Keratinocyte (primary cell): ENCODE results near the gene SERPINB12. TPM values are rescaled to one million over a fixed set of nuclear protein-coding genes. Genes with fewer than 3 reads are reported as not detected.

ENCODE experiments used
- DNase-seq: peaks from one replicate; pipeline ENCODE4 v3.0.0-alpha.2; 2011; ENCODE audit warnings: low read depth, missing footprints, low spot score
- FAIRE-seq: peaks from 2 replicates; lab custom pipeline; 2011; peaks lifted over from hg19 to GRCh38; lab: Jason Lieb, UNC
- H2AFZ ChIP-seq: 2 replicates; pipeline ENCODE4 v1.6.0; 2012; ENCODE audit warnings: low read length, control low read depth, inconsistent platforms; ENCODE audit not compliant: control insufficient read depth
- H3K27ac ChIP-seq: 2 replicates; pipeline ENCODE4 v1.5.1; 2011; ENCODE audit warnings: low read length; ENCODE audit not compliant: control insufficient read depth, insufficient read depth
- H3K27me3 ChIP-seq: 3 replicates; pipeline ENCODE4 v1.6.0; 2011; ENCODE audit warnings: low read length; ENCODE audit not compliant: control insufficient read depth, insufficient read depth; ENCODE audit errors: extremely low read depth
- H3K36me3 ChIP-seq, 2 experiments: 2 replicates in 1 of 2; 3 replicates in 1 of 2; pipeline ENCODE4 v1.5.1; 2011; ENCODE audit warnings: low read length in 2 of 2, mild to moderate bottlenecking in 1 of 2; ENCODE audit not compliant: control insufficient read depth in 2 of 2, insufficient read depth in 2 of 2; ENCODE audit errors: extremely low read depth in 1 of 2
- H3K4me1 ChIP-seq: 3 replicates; pipeline ENCODE4 v1.5.1; 2011; ENCODE audit warnings: low read length; ENCODE audit not compliant: control insufficient read depth, insufficient read depth; ENCODE audit errors: extremely low read depth
- H3K4me2 ChIP-seq: 3 replicates; pipeline ENCODE4 v1.6.0; 2011; ENCODE audit warnings: low read depth, low read length; ENCODE audit not compliant: control insufficient read depth, insufficient read depth; ENCODE audit errors: extremely low read depth
- H3K4me3 ChIP-seq, 3 experiments: fragments of 200-600 bp in 1 of 3; sonication (generic) in 1 of 3; 2 replicates in 2 of 3; 3 replicates in 1 of 3; pipeline ENCODE4 v1.5.1; 2011 to 2016; ENCODE audit warnings: low read length in 3 of 3, mild to moderate bottlenecking in 3 of 3, control low read depth in 2 of 3, inconsistent platforms in 1 of 3, low read depth in 1 of 3, mixed read lengths in 1 of 3, mixed run types in 1 of 3, moderate library complexity in 1 of 3; ENCODE audit not compliant: control insufficient read depth in 2 of 3, insufficient read depth in 2 of 3; ENCODE audit errors: extremely low read depth in 1 of 3
- H3K79me2 ChIP-seq: 2 replicates; pipeline ENCODE4 v1.6.0; 2012; ENCODE audit warnings: low read length; ENCODE audit not compliant: control insufficient read depth, insufficient read depth
- H3K9ac ChIP-seq: 3 replicates; pipeline ENCODE4 v1.6.0; 2011; ENCODE audit warnings: low read length; ENCODE audit not compliant: control insufficient read depth, insufficient read depth; ENCODE audit errors: extremely low read depth
- H3K9me1 ChIP-seq: 3 replicates; pipeline ENCODE4 v1.6.0; 2011; ENCODE audit warnings: low read length; ENCODE audit not compliant: control insufficient read depth, insufficient read depth; ENCODE audit errors: extremely low read depth
- H3K9me3 ChIP-seq: 2 replicates; pipeline ENCODE4 v1.5.1; 2012; ENCODE audit warnings: low read depth, low read length; ENCODE audit not compliant: control insufficient read depth
- H4K20me1 ChIP-seq: 3 replicates; pipeline ENCODE4 v1.6.0; 2011; ENCODE audit warnings: low read length; ENCODE audit not compliant: control insufficient read depth, insufficient read depth; ENCODE audit errors: extremely low read depth
- CTCF ChIP-seq, 3 experiments: IDR thresholded peaks in 1 of 3; conservative IDR thresholded peaks in 1 of 3; optimal IDR thresholded peaks in 1 of 3; 2 replicates in 2 of 3; 3 replicates in 1 of 3; pipeline versions ENCODE3 to v1.5.1; 2011; ENCODE audit warnings: low read length in 3 of 3, mild to moderate bottlenecking in 3 of 3, moderate library complexity in 2 of 3, control low read depth in 1 of 3, inconsistent platforms in 1 of 3; ENCODE audit not compliant: insufficient read depth in 2 of 3; ENCODE audit errors: extremely low read depth in 1 of 3
- EZH2 ChIP-seq: IDR thresholded peaks from one replicate; pipeline ENCODE4 v1.6.1; 2012; ENCODE audit warnings: inconsistent platforms, mild to moderate bottlenecking, low read length, moderate library complexity
- dilution Hi-C: fragments of 300-500 bp; cut with MboI; formaldehyde crosslinking; loops from one replicate; pipeline ENCODE4 v1.7.0; 2020; ENCODE audit warnings: low sequenced_read_pairs; ENCODE audit not compliant: extremely low pct_ligation_motif_present
- polyA plus RNA-seq, 5 experiments: library from polyadenylated mRNA; depleted of rRNA in 3 of 5; stranded (reverse) in 3 of 5; stranded (forward) in 1 of 5; unstranded in 1 of 5; fragments of >200 nt; gene quantifications; 1 replicate in 1 of 5; 2 replicates in 3 of 5; 3 replicates in 1 of 5; pipeline versions ENCODE4 v1.2.1 to v1.2.3, GENCODE V29; 2011 to 2012; ENCODE audit warnings: missing spikeins in 2 of 5, low read depth in 1 of 5, low replicate concordance in 1 of 5

The SERPINB12 gene
- polyA plus RNA-seq, 1 donor (not counting 4 experiments of a cell fraction or from before 2014, with no cell fraction given) = 0.10 TPM

DNA sequence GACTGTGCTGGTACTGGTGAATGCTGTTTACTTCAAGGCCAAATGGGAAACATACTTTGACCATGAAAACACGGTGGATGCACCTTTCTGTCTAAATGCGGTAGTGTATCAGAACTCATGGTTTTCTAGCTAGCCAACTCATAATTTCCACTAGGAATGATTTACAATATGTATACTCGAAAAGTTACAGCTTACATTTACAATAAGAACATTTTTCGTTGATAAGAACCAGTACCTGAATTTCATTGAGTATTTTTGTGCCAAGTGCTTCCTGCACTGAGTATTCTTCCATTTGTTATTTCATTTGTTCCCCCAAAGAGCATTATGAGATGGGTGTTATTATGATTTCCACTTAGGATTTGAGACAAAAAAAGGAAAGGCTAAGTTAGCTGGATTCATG is 21.9 kb downstream of the SERPINB12 start:
- no peaks in the 10 kb centered on the region for H3K36me3 ChIP-seq
- H3K4me2 ChIP-seq = no peak overlapping the region
- no peaks in the 10 kb centered on the region for H3K4me1 ChIP-seq
- H3K27me3 ChIP-seq = no peaks in the 10 kb centered on the region
- no peaks in the 10 kb centered on the region for H4K20me1 ChIP-seq
- DNase-seq (no peak), FAIRE-seq (no peak)
- no peak overlapping the region for H3K9ac ChIP-seq
- dilution Hi-C loops = no loop called here
- no peak overlapping the region for H3K27ac ChIP-seq
- no peak overlapping the region for H3K4me3 ChIP-seq
- no peak for TF ChIP-seq CTCF (optimal IDR thresholded peaks at IDR 0.05 in 1 of 3, IDR thresholded peaks at IDR 0.05 in 1 of 3, conservative IDR thresholded peaks at IDR 0.05 in 1 of 3; ENCODE audit: extremely low read depth in 1 of 3, insufficient read depth in 2 of 3, low read length in 3 of 3)
- no peak for TF ChIP-seq EZH2
- no peaks in the 10 kb centered on the region for H3K9me3 ChIP-seq
- no peak overlapping the region for H2AFZ ChIP-seq
- no peaks in the 10 kb centered on the region for H3K9me1 ChIP-seq
- H3K79me2 ChIP-seq = no peaks in the 10 kb centered on the region

DNA sequence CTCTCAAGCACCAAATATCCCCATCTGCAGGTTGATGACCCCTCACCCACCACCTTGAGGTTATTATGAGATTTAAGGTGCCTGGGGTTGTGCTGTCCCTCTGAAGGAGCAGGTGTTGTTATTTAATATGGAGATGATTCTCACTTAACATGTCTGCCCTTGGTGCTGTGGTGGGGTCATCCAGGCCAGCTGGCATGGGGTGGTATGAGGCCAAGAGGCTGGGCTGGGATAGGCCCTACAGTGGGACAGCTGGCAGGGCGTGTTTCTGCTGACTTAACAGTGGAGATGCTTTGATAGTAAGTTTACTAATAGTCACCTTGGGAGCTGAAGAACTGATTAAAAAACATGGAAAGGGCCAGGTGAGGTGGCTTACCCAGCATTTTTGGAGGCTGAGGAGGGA is 22.4 kb downstream of the SERPINB12 start:
- no peaks in the 10 kb centered on the region for H3K27me3 ChIP-seq
- no peak overlapping the region for H2AFZ ChIP-seq
- no peaks in the 10 kb centered on the region for H3K79me2 ChIP-seq
- FAIRE-seq (no peak), DNase-seq (no peak)
- no peaks in the 10 kb centered on the region for H3K4me1 ChIP-seq
- H3K4me2 ChIP-seq = no peak overlapping the region
- H3K9me1 ChIP-seq = no peaks in the 10 kb centered on the region
- H3K9me3 ChIP-seq = no peaks in the 10 kb centered on the region
- dilution Hi-C loops = no loop called here
- H3K9ac ChIP-seq = no peak overlapping the region
- H3K36me3 ChIP-seq = no peaks in the 10 kb centered on the region
- no peak overlapping the region for H3K27ac ChIP-seq
- no peaks in the 10 kb centered on the region for H4K20me1 ChIP-seq
- no peak overlapping the region for H3K4me3 ChIP-seq
- no peak for TF ChIP-seq EZH2

- H3K79me2 ChIP-seq = no peaks in the 10 kb centered on the region
- FAIRE-seq (no peak), DNase-seq (no peak)
- H4K20me1 ChIP-seq = no peaks in the 10 kb centered on the region
- H3K27ac ChIP-seq = no peak overlapping the region
- H2AFZ ChIP-seq = no peak overlapping the region
- no peak overlapping the region for H3K4me2 ChIP-seq
- H3K27me3 ChIP-seq = no peaks in the 10 kb centered on the region
- H3K36me3 ChIP-seq = no peaks in the 10 kb centered on the region
- H3K4me3 ChIP-seq = no peak overlapping the region
- H3K4me1 ChIP-seq = peaks cover 14% of the 10 kb centered on the region
- H3K9me1 ChIP-seq = no peaks in the 10 kb centered on the region
- H3K9me3 ChIP-seq = no peaks in the 10 kb centered on the region
- dilution Hi-C loops = no loop called here
- no peak overlapping the region for H3K9ac ChIP-seq
- TF ChIP-seq EZH2 (no peak), CTCF (optimal IDR thresholded peaks at IDR 0.05 in 1 of 3, IDR thresholded peaks at IDR 0.05 in 1 of 3, conservative IDR thresholded peaks at IDR 0.05 in 1 of 3; ENCODE audit: extremely low read depth in 1 of 3, insufficient read depth in 2 of 3, low read length in 3 of 3) (no peak)
These were observed 25.1 kb downstream of the SERPINB12 start for GRCh38 chr18:63567276-63567675.
